Activated T-helper 1 cell treated with anti-CD3 and anti-CD28 coated beads, Interleukin-12 subunit alpha, Interleukin-12 subunit beta, Interleukin-2, Interleukin-4 antibody, amounts not matched to agents 30 ng/mL and 10 ng/mL and 1 ng/mL, durations not matched to agents 14 hours and 24 hours and 36 hours (primary cell): ENCODE data around the gene STPG1. TPM values are rescaled to one million over a fixed set of nuclear protein-coding genes. Genes with fewer than 3 reads are reported as not detected.

Experiments used
- DNase-seq: peaks from one replicate; pipeline ENCODE4 v3.0.0; 2021; ENCODE audit warnings: low spot score
- H3K27ac Mint-ChIP-seq: one replicate; pipeline ENCODE4 v1.8.0; 2021; ENCODE audit warnings: mild to moderate bottlenecking, mixed read lengths
- H3K27me3 Mint-ChIP-seq: one replicate; pipeline ENCODE4 v1.8.0; 2022; ENCODE audit warnings: mild to moderate bottlenecking, moderate library complexity, mixed read lengths; ENCODE audit not compliant: insufficient read depth
- H3K36me3 Mint-ChIP-seq: one replicate; pipeline ENCODE4 v1.8.0; 2021; ENCODE audit warnings: low read depth, mixed read lengths
- H3K4me1 Mint-ChIP-seq: one replicate; pipeline ENCODE4 v1.8.0; 2021; ENCODE audit warnings: low read depth, mixed read lengths
- H3K4me3 Mint-ChIP-seq: one replicate; pipeline ENCODE4 v1.8.0; 2021; ENCODE audit warnings: mild to moderate bottlenecking, moderate library complexity, mixed read lengths
- H3K9me3 Mint-ChIP-seq: one replicate; pipeline ENCODE4 v1.8.0; 2021; ENCODE audit warnings: mixed read lengths
- intact Hi-C: fragments of 100-400 bp; cut with micrococcal nuclease; formaldehyde crosslinking; loops from one replicate; pipeline ENCODE4 v1.15.1; 2024
- total RNA-seq: library from RNA; stranded (reverse); gene quantifications from 2 replicates; pipeline ENCODE4 v1.2.3, GENCODE V29; 2022

Gene STPG1
- total RNA-seq, 1 donor from 2014 or later = 5.1 TPM

DNA sequence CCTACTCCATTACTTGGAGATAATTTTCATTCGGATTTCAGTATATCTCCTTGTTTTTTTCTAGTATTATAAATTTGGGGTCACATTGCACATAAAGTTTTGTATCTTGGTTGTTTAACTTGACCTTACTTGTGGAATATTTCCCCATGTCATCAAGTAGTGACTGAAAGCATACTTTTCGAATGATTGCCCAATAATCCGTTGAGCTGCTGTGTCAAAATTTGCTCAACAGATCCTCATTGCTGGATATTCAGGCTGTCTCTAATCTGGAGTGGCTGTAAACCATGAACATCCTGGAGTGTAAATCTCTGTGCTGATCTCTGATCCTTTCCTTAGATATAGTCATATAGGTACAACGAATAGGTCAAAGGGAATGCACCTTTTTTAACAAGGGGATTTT, 7.0 kb upstream of the STPG1 start:
- Mint-ChIP-seq H3K4me3 (no peak overlapping the region), H3K27me3 (no peaks in the 10 kb centered on the region), H3K36me3 (peaks cover 41% of the 10 kb centered on the region), H3K4me1 (peaks cover 54% of the 10 kb centered on the region), H3K9me3 (no peaks in the 10 kb centered on the region), H3K27ac (no peak overlapping the region)
- DNase-seq = no peak
- intact Hi-C loops = no loop called here

DNA sequence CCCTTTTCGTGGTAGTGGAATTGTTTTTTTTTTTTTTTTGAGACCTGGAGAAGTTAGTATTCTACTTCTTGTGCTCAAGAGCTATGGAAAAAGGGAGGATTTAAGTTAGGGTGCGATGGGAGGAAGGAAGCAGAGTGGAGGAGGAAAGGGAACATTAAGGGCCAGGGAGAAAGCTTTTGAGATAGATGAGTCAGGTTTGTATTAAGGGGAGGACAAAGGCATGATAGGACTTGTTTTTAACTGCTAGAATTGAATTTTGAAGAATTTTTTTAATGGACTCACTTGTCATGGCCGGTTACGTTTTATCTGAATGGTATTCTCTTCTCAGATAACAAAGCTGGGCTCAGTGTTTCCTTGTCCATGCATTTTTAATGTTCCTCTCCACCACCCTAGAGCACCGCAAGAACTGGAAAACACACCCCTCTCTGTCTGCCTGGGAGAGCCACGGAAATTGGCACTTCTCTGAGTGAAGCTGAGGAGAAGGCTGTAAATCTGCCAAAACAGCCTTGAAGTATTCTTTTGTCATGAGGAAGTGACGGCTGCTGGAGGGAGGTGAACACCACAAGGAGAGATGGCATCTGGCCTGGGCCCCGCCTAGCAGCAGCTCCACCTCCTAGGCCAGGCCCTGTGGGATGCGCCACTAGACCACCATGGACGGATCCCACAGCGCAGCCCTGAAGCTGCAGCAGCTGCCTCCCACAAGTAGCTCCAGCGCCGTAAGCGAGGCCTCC, 5.5 kb upstream of the STPG1 start:
- H3K4me1 Mint-ChIP-seq = peaks cover 57% of the 10 kb centered on the region
- no peak for DNase-seq
- no peaks in the 10 kb centered on the region for H3K9me3 Mint-ChIP-seq
- intact Hi-C loops = loop anchor here (10.0 kb wide), 2 partner anchors 326 to 444 kb away; partner anchors contain the start of gene CLIC4
- peaks cover 35% of the 10 kb centered on the region for H3K36me3 Mint-ChIP-seq
- H3K27ac Mint-ChIP-seq = peak overlapping the region; percentile 10
- H3K4me3 Mint-ChIP-seq = no peak overlapping the region
- no peaks in the 10 kb centered on the region for H3K27me3 Mint-ChIP-seq

DNA sequence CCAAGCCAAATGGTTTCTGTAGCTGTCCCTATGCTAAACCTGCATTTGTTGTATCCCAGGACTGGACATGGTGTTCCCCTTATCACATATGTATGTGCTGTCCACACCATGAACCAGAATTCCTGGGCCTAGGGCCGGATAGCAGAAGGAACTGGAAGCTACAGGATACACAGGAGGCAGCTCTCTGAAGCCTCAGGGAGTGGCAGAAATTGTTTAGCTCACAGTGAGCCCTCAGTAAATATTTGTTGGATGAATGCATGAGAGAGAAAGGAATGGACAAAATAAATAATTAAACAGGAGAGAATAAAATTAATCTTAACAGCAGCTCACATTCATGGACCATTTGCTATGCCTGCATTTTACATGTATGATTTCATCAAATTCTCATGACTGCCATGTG, 4.1 kb upstream of the STPG1 start:
- peaks cover 24% of the 10 kb centered on the region for H3K36me3 Mint-ChIP-seq
- no peak overlapping the region for H3K27ac Mint-ChIP-seq
- H3K27me3 Mint-ChIP-seq = no peaks in the 10 kb centered on the region
- DNase-seq = no peak
- H3K9me3 Mint-ChIP-seq = no peaks in the 10 kb centered on the region
- intact Hi-C loops = loop anchor here (10.0 kb wide), 2 partner anchors 327 to 443 kb away; partner anchors contain the start of gene CLIC4
- H3K4me1 Mint-ChIP-seq = peaks cover 47% of the 10 kb centered on the region
- H3K4me3 Mint-ChIP-seq = peak overlapping the region; percentile 97

DNA sequence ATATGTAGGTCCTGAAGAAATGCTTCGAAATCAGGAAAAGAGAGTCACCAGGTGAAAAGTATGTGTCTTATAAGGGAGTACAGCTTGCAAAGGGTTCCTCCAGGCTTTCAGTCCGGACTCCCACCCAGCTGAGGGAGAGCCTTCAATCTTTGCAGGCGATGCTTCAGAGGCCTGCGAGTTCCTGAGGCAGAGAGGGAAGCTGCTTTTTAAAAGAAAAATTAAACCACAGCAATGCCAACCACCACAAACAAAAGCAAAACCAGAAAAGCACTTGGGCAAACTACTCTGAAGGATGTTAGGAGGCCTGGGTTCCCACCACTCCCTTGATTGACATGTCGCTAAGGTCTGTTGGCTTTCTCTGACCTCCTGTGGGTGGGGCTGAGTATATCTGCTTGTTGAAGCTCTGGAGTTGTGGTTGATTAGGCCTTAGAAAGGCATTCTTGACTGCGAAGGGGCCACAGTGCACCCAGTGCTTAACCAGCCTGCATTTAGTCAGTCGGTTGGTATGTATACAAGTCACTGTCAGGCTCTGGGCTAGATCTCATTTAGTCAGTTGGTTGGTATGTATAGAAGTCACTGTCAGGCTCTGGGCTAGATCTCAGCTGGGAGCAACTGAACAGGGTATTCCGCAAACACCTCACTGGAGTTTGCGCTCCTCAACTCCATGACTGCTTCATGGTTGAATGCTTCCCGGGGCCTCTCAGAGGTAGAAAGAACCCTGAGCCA, 3.2 kb upstream of the STPG1 start:
- Mint-ChIP-seq H3K4me3 (peak overlapping the region; percentile 97), H3K27me3 (no peaks in the 10 kb centered on the region), H3K27ac (peak overlapping the region; percentile 78), H3K9me3 (no peaks in the 10 kb centered on the region), H3K4me1 (peaks cover 48% of the 10 kb centered on the region), H3K36me3 (peaks cover 17% of the 10 kb centered on the region)
- peak; percentile 56 for DNase-seq
- intact Hi-C loops = loop anchor here (10.0 kb wide), 2 partner anchors 328 to 442 kb away; partner anchors contain the start of gene CLIC4

DNA sequence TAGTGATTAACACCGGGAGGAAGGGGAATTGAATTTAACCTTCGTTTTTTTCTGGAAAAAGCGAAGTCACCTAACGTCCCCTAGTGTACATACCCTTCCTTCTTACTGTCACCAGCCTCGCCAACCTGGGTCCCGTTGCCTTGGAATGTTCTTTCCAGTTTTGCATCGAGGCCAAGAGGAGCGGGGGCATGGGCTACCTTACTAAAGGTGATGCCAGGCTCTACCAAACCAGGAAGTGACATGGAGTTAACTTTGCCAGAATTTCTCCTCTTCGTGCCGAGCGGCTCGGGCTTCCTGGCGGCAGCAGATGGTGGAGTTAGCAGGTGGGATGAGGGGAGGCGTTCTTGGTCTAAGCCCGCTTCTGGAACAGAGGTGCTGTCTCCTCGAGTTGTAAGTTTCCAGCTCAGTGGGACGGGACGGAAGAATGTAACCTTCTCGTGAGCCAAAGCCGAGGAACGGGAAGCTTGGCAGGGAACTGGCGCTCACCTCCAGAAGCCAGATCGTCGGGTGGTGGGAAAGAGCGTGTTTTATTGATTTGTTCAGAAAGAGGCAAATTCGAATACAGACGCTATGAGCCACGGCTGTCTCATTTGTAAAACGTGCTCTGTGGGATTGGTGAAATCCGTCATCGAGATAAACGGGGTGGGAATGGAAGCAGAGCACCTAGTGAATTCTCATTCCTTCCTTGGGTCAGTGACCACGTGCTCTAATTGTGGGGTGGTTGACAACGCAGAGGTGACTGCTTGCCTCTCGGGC, 2.5 kb upstream of the STPG1 start:
- Mint-ChIP-seq H3K4me1 (peaks cover 51% of the 10 kb centered on the region), H3K27me3 (no peaks in the 10 kb centered on the region), H3K27ac (peak overlapping the region; percentile 78), H3K4me3 (peak overlapping the region; percentile 97), H3K36me3 (peaks cover 13% of the 10 kb centered on the region), H3K9me3 (no peaks in the 10 kb centered on the region)
- intact Hi-C loops = loop anchor here (1.0 to 10.0 kb wide), 11 partner anchors 24 to 816 kb away; partner anchors contain the start of genes CLIC4, RCAN3, SRRM1 and SYF2
- DNase-seq = no peak

DNA sequence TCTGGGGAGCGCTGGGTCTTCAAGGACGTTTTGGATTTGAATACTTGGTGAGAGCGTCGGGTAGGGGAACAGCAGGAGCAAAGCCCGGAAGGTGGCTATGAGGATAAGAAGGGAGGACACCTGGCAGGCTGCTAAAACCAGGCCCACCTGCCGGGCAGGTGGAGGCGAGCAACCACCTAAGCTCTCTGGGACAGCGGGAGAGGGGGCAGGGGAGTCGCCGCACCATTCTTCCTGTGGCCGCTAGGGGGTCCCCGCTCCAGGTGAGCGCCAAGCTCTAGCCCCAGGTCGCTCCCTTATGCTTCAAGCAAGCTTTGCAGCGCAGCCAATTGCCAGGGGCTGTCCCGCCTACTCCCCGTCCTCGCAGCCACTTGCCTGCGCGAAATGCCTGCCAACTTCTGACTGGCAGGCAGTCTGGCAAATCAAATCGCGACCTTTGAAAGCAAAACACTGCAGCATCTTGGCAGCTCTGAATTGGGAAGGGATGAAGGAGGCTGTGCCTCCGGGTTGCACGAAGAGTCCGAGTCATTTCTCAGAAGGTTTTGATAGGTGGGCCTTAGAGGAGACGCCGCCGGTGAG, 1.8 kb upstream of the STPG1 start, which contains the start of gene NIPAL3:
Gene NIPAL3 (plus strand): TSS at position 469 of the 576 bp plus-strand sequence. CDS start 3,746 bp downstream, outside the sequence.
- intact Hi-C loops = loop anchor here (1.0 to 10.0 kb wide), 11 partner anchors 23 to 817 kb away; partner anchors contain the start of genes CLIC4, RCAN3, SRRM1 and SYF2
- Mint-ChIP-seq H3K4me3 (peak within 1 kb of the TSS; percentile 97), H3K27ac (peak within 1 kb of the TSS; percentile 78), H3K27me3 (no peaks in the 10 kb centered on the region), H3K36me3 (peaks cover 13% of the 10 kb centered on the region), H3K4me1 (peaks cover 51% of the 10 kb centered on the region), H3K9me3 (no peaks in the 10 kb centered on the region)
- peak; percentile 97 for DNase-seq

DNA sequence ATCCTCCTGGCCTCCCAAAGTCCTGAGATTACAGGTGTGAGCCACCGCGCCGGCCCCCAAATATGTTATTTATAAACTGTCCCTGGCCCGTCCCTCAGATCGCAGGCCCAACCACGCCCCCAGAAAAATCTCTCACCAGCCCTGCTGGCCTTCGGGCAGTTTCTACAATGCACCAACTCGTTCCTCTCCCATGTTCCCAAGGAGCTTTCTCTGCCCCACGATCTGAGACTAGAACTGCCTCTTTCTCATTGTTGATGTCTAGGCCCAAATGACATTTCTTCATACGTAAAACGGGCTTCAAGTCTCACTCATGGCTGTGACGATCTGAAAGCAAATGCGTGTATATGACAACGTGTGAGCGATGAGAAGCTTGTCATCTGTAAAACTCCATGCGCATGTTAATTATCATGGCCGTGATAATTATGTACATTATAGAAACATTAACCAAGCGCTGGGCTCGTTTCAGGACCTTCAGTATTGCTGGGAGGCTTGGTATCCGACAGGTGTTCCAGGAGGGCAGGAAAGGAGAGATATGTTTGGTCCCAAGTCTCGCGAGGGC, 1.3 kb upstream of the STPG1 start:
- intact Hi-C loops = loop anchor here (1.0 to 10.0 kb wide), 11 partner anchors 23 to 817 kb away; partner anchors contain the start of genes CLIC4, RCAN3, SRRM1 and SYF2
- peak overlapping the region; percentile 97 for H3K4me3 Mint-ChIP-seq
- H3K9me3 Mint-ChIP-seq = no peaks in the 10 kb centered on the region
- DNase-seq = no peak
- peak overlapping the region; percentile 78 for H3K27ac Mint-ChIP-seq
- no peaks in the 10 kb centered on the region for H3K27me3 Mint-ChIP-seq
- H3K4me1 Mint-ChIP-seq = peaks cover 51% of the 10 kb centered on the region
- peaks cover 10% of the 10 kb centered on the region for H3K36me3 Mint-ChIP-seq

DNA sequence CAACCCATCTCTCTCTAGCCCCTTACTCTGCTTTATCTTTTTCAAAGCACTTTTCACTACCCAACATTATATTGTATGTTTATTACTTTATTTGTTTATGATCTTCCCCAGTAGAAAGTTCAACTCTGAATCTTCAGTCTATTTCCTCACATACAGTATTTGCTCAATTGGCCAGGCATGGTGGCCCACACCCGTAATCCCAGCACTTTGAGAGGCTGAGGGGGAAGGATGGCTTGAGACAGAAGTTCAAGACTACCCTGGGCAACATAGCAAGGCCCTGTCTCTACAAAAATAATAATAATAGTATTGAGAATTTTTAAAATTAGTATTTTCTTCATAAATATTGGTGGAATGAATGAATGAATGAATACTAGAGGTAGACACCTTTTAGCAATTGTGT, 1.2 kb downstream of the STPG1 start:
- Mint-ChIP-seq H3K9me3 (peaks cover 8% of the 10 kb centered on the region), H3K27me3 (no peaks in the 10 kb centered on the region), H3K4me1 (peaks cover 32% of the 10 kb centered on the region), H3K36me3 (no peaks in the 10 kb centered on the region), H3K27ac (no peak overlapping the region), H3K4me3 (peak overlapping the region; percentile 2)
- intact Hi-C loops = loop anchor here (10.0 kb wide), 2 partner anchors 332 to 438 kb away; partner anchors contain the start of gene CLIC4
- DNase-seq = no peak

DNA sequence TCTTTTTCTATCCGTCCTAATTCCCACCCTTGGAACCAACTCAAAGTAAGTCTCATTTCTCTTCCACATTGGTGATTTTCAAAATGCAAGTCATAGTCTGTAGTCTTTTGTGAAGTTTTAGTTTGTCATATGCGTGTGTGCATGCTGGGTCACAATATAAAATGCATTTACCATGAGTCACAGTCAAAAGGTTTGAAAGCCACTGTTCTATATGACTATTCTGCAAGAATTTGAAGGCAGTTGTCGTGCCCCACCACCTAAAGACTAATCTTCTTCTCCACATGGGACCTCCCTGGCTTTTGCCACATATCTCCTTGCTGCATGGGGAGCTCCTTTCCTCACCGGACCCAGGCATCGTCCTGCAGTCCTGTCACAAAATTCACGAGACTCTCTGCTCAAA, 1.6 kb downstream of the STPG1 start:
- H3K27ac Mint-ChIP-seq = no peak overlapping the region
- peaks cover 28% of the 10 kb centered on the region for H3K4me1 Mint-ChIP-seq
- no peak for DNase-seq
- H3K9me3 Mint-ChIP-seq = peaks cover 8% of the 10 kb centered on the region
- intact Hi-C loops = loop anchor here (10.0 kb wide), 2 partner anchors 333 to 437 kb away; partner anchors contain the start of gene CLIC4
- peaks cover under 1% of the 10 kb centered on the region for H3K36me3 Mint-ChIP-seq
- peaks cover 1% of the 10 kb centered on the region for H3K27me3 Mint-ChIP-seq
- H3K4me3 Mint-ChIP-seq = peak overlapping the region; percentile 2

DNA sequence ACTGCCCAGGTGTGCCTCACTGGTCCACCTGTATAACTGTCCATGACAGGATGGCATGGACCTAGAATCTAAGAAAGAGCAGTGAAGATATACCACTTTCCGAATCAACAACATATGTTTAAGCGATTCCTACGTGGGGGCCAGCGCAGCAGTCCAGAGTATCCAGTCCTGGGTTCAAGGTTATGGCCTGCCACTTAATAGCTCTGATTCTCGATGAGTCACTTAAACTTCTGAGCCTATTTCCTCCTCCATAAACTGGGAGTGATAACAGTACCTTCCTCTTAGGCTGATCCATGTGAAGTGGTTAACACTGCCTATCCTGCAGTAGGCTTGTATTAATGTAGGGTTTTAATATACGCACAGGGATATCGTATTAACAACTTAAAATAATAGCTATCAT, 2.8 kb downstream of the STPG1 start:
- peaks cover 8% of the 10 kb centered on the region for H3K9me3 Mint-ChIP-seq
- H3K4me3 Mint-ChIP-seq = no peak overlapping the region
- H3K27me3 Mint-ChIP-seq = peaks cover 1% of the 10 kb centered on the region
- intact Hi-C loops = loop anchor here (10.0 kb wide), 2 partner anchors 334 to 436 kb away; partner anchors contain the start of gene CLIC4
- H3K27ac Mint-ChIP-seq = no peak overlapping the region
- peaks cover 17% of the 10 kb centered on the region for H3K4me1 Mint-ChIP-seq
- peaks cover 2% of the 10 kb centered on the region for H3K36me3 Mint-ChIP-seq
- no peak for DNase-seq

DNA sequence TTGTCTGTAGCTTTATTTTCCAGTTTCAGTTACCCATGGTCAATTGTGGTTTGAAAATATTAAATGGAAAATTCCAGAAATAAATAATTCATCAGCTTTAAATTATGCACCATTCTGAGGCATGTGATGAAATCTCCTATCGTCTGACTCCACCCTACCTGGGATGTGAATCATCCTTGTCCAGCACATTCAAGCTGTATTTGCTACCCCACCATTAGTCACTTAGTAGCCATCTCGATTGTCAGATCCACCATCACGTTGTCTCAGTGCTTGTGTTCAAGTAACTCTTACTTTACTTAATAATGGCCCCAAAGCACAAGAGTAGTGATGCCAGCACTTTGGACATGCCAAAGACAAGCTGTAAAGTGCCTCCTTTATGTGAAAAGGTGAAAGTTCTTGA, 4.0 kb downstream of the STPG1 start:
- H3K36me3 Mint-ChIP-seq = peaks cover 2% of the 10 kb centered on the region
- H3K4me1 Mint-ChIP-seq = peaks cover 9% of the 10 kb centered on the region
- no peak overlapping the region for H3K27ac Mint-ChIP-seq

DNA sequence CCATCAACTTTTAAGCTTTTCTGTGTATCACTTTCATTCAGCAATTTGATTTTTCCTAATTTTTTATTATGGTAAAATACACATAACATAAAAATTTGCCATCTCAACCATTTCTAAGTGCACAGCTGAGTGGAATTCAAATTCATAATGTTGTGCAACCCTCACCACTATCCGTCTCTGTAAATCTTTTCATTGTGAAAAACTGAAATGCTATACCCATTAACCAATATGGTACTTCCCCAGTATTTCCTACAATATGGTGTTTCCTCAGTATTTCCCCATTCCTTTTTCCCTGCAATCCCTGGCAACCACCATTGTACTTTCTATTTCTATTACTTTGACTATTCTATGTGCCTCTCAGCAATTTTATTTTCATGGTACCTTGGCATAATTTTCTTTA, 6.8 kb downstream of the STPG1 start:
- intact Hi-C loops = no loop called here
- Mint-ChIP-seq H3K9me3 (peaks cover 8% of the 10 kb centered on the region), H3K4me3 (no peak overlapping the region), H3K27ac (no peak overlapping the region), H3K36me3 (peaks cover 2% of the 10 kb centered on the region), H3K27me3 (peaks cover 1% of the 10 kb centered on the region), H3K4me1 (peaks cover 2% of the 10 kb centered on the region)
- DNase-seq = no peak

More for the DNA sequence above, 4.0 kb downstream of the STPG1 start:
- Mint-ChIP-seq H3K4me3 (no peak overlapping the region), H3K9me3 (peaks cover 8% of the 10 kb centered on the region), H3K27me3 (peaks cover 1% of the 10 kb centered on the region)
- intact Hi-C loops = no loop called here
- no peak for DNase-seq
